IMR-90 (cell line): ENCODE results near the gene BCAS3. TPM values are rescaled to one million over a fixed set of nuclear protein-coding genes. Genes with fewer than 3 reads are reported as not detected.

Experiments used
- ATAC-seq: fragments of 200-7000 bp; cut with Tn5 transposase; 2 replicates; pipeline ENCODE4 v1.9.1; 2020; ENCODE audit warnings: low read depth, mild to moderate bottlenecking, moderate library complexity
- BruUV-seq: library from RNA; stranded (reverse); fragments of 400-500 nt; replicated peaks from 2 replicates; lab custom pipeline; 2021; lab: Mats Ljungman, UMichigan
- CTCF ChIA-PET: fragments of 300-600 bp; formaldehyde crosslinking; extraction: SDS; loops from one replicate; lab custom pipeline; 2021; ENCODE audit warnings: antibody characterized with exemption; lab: Yijun Ruan, JAX
- POLR2A ChIA-PET: fragments of 300-600 bp; sonication (Branson Sonifier 250); formaldehyde crosslinking; loops from one replicate; lab custom pipeline; 2022; ENCODE audit warnings: antibody characterized with exemption; ENCODE audit not compliant: unreplicated experiment; lab: Charles Lee
- DNase-seq: peaks from one replicate; pipeline ENCODE4 v3.0.0; 2013
- H2AFZ ChIP-seq: replicated peaks from 2 replicates; pipeline ENCODE3; 2013; ENCODE audit warnings: low read length, mild to moderate bottlenecking; ENCODE audit not compliant: poor library complexity
- H2AK5ac ChIP-seq: 2 replicates; pipeline ENCODE4 v1.6.1; 2013; ENCODE audit warnings: low read depth, low read length, inconsistent platforms
- H2AK9ac ChIP-seq: replicated peaks from 2 replicates; pipeline ENCODE3; 2013; ENCODE audit warnings: mild to moderate bottlenecking, low read depth, low read length, moderate library complexity; ENCODE audit not compliant: poor library complexity
- H2BK120ac ChIP-seq: 2 replicates; pipeline ENCODE4 v1.6.1; 2013; ENCODE audit warnings: low read depth, low read length, inconsistent platforms
- H2BK15ac ChIP-seq: 3 replicates; pipeline ENCODE4 v1.6.1; 2013; ENCODE audit warnings: low read depth, low read length, inconsistent platforms
- H2BK20ac ChIP-seq: 2 replicates; pipeline ENCODE4 v1.6.1; 2013; ENCODE audit warnings: low read depth, mild to moderate bottlenecking, inconsistent platforms, low read length, moderate library complexity
- H2BK5ac ChIP-seq: 2 replicates; pipeline ENCODE4 v1.6.1; 2013; ENCODE audit warnings: mild to moderate bottlenecking, low read depth, low read length, inconsistent platforms; ENCODE audit not compliant: poor library complexity, severe bottlenecking
- H3K14ac ChIP-seq: replicated peaks from 2 replicates; pipeline ENCODE4 v1.6.1; 2013; ENCODE audit warnings: low read depth, low read length, inconsistent platforms
- H3K18ac ChIP-seq: 2 replicates; pipeline ENCODE4 v1.6.1; 2013; ENCODE audit warnings: low read depth, low read length, control low read depth
- H3K23ac ChIP-seq: 2 replicates; pipeline ENCODE4 v1.6.1; 2013; ENCODE audit warnings: low read depth, low read length, inconsistent platforms
- H3K27ac ChIP-seq: 2 replicates; pipeline ENCODE4 v1.5.1; 2013; ENCODE audit warnings: mild to moderate bottlenecking, control low read depth, low read length; ENCODE audit not compliant: insufficient read depth
- H3K27me3 ChIP-seq: 2 replicates; pipeline ENCODE4 v1.6.1; 2013; ENCODE audit warnings: low read length; ENCODE audit not compliant: control insufficient read depth, insufficient read depth
- H3K36me3 ChIP-seq: 2 replicates; pipeline ENCODE4 v1.6.1; 2013; ENCODE audit warnings: low read length, mixed read lengths; ENCODE audit not compliant: control insufficient read depth, insufficient read depth
- H3K4ac ChIP-seq: 2 replicates; pipeline ENCODE4 v1.6.1; 2013; ENCODE audit warnings: low read depth, low read length, inconsistent platforms
- H3K4me1 ChIP-seq: 2 replicates; pipeline ENCODE4 v1.6.1; 2013; ENCODE audit warnings: low read length, mixed read lengths; ENCODE audit not compliant: control insufficient read depth, insufficient read depth
- H3K4me2 ChIP-seq: 2 replicates; pipeline ENCODE4 v1.6.1; 2013; ENCODE audit warnings: low read depth, mild to moderate bottlenecking, control low read depth, low read length, moderate library complexity
- H3K4me3 ChIP-seq: 2 replicates; pipeline ENCODE4 v1.5.1; 2013; ENCODE audit warnings: low read depth, mild to moderate bottlenecking, control low read depth, low read length, moderate library complexity; ENCODE audit not compliant: insufficient read depth
- H3K56ac ChIP-seq: 2 replicates; pipeline ENCODE4 v1.6.1; 2013; ENCODE audit warnings: low read length, inconsistent platforms; ENCODE audit not compliant: insufficient read depth; ENCODE audit errors: extremely low read depth
- H3K79me1 ChIP-seq, 2 experiments: 2 replicates each; pipeline ENCODE4 v1.6.1; 2013; ENCODE audit warnings: low read length in 2 of 2, inconsistent platforms in 1 of 2, low read depth in 1 of 2
- H3K9ac ChIP-seq: 2 replicates; pipeline ENCODE4 v1.6.1; 2013; ENCODE audit warnings: low read depth, low read length, control low read depth
- H3K9me1 ChIP-seq: 2 replicates; pipeline ENCODE4 v1.6.1; 2013; ENCODE audit warnings: low read length, inconsistent platforms; ENCODE audit not compliant: insufficient read depth
- H3K9me3 ChIP-seq: 2 replicates; pipeline ENCODE4 v1.6.1; 2013; ENCODE audit warnings: low read length; ENCODE audit not compliant: control insufficient read depth, insufficient read depth
- H4K20me1 ChIP-seq: 2 replicates; pipeline ENCODE4 v1.6.1; 2013; ENCODE audit warnings: low read length, inconsistent platforms; ENCODE audit not compliant: insufficient read depth
- H4K5ac ChIP-seq: 2 replicates; pipeline ENCODE4 v1.6.1; 2013; ENCODE audit warnings: mild to moderate bottlenecking, low read depth, low read length, control low read depth
- H4K8ac ChIP-seq, 2 experiments: 2 replicates each; pipeline ENCODE4 v1.6.1; 2013; ENCODE audit warnings: low read depth in 2 of 2, low read length in 2 of 2, control low read depth in 1 of 2, inconsistent platforms in 1 of 2
- H4K91ac ChIP-seq: 2 replicates; pipeline ENCODE4 v1.6.1; 2013; ENCODE audit warnings: low read depth, low read length, inconsistent platforms; ENCODE audit not compliant: insufficient read depth
- BHLHE40 ChIP-seq: fragments of 150-350 bp; IDR thresholded peaks from 2 replicates; pipeline ENCODE4 v1.6.1; 2016; ENCODE audit warnings: mild to moderate bottlenecking, low read depth, low read length
- CEBPB ChIP-seq: IDR thresholded peaks from 2 replicates; pipeline ENCODE4 v1.6.1; 2012; ENCODE audit warnings: low read depth, low read length, improper control_type of control experiment
- CHD1 ChIP-seq: IDR thresholded peaks from 2 replicates; pipeline ENCODE4 v1.6.1; 2012; ENCODE audit warnings: low read depth, low read length, improper control_type of control experiment
- FOS ChIP-seq: fragments of 150-350 bp; IDR thresholded peaks from 2 replicates; pipeline ENCODE4 v1.6.1; 2016; ENCODE audit warnings: low read depth, low read length
- MAZ ChIP-seq: IDR thresholded peaks from 2 replicates; pipeline ENCODE4 v1.6.1; 2012; ENCODE audit warnings: low read depth, mild to moderate bottlenecking, low read length, improper control_type of control experiment, moderate library complexity, borderline replicate concordance
- MXI1 ChIP-seq: IDR thresholded peaks from 2 replicates; pipeline ENCODE4 v1.6.1; 2012; ENCODE audit warnings: low read depth, mild to moderate bottlenecking, low read length, moderate library complexity, borderline replicate concordance
- POLR2A ChIP-seq: IDR thresholded peaks from 2 replicates; pipeline ENCODE4 v1.6.1; 2012; ENCODE audit warnings: mild to moderate bottlenecking, low read depth, low read length
- RAD21 ChIP-seq: IDR thresholded peaks from 2 replicates; pipeline ENCODE4 v1.6.1; 2012; ENCODE audit warnings: low read length, improper control_type of control experiment
- RCOR1 ChIP-seq: IDR thresholded peaks from 2 replicates; pipeline ENCODE4 v1.6.1; 2012; ENCODE audit warnings: mild to moderate bottlenecking, low read length, improper control_type of control experiment; ENCODE audit not compliant: insufficient replicate concordance
- SMC3 ChIP-seq: fragments of 150-350 bp; IDR thresholded peaks from 2 replicates; pipeline ENCODE4 v1.6.1; 2016; ENCODE audit warnings: low read depth, mild to moderate bottlenecking, antibody characterized with exemption, low read length, moderate library complexity
- WGBS, 2 experiments: methylation state at CpG; one replicate each; pipeline versions ENCODE4 v1.1.5 to v1.1.7; 2013; ENCODE audit warnings: missing lambda C conversion rate in 2 of 2; ENCODE audit not compliant: insufficient read length in 1 of 2; ENCODE audit errors: extremely low coverage in 2 of 2; 5-methylcytosine and 5-hydroxymethylcytosine counted together
- dilution Hi-C: fragments of 300-500 bp; cut with HindIII; formaldehyde crosslinking; loops from one replicate; pipeline ENCODE4 v1.14.3; 2018; ENCODE audit warnings: low sequenced_read_pairs; ENCODE audit not compliant: unreplicated experiment
- in situ Hi-C: fragments of 300-500 bp; cut with MboI; formaldehyde crosslinking; loops from 3 replicates; pipeline ENCODE4 v1.14.3; 2019; ENCODE audit warnings: low sequenced_read_pairs, inconsistent platforms, mixed read lengths
- intact Hi-C: fragments of 100-400 bp; cut with micrococcal nuclease; formaldehyde crosslinking; loops from 2 replicates; pipeline ENCODE4 v1.10.0; 2022
- polyA plus RNA-seq, 3 experiments: library from polyadenylated mRNA; depleted of rRNA; stranded (reverse); fragments of >200 nt; gene quantifications; 2 replicates each; pipeline ENCODE4 v1.2.3, GENCODE V29; 2012; ENCODE audit warnings: low replicate concordance in 1 of 3
- total RNA-seq: library from RNA; depleted of rRNA; stranded (reverse); fragments of >200 nt; gene quantifications from 2 replicates; pipeline ENCODE4 v1.2.3, GENCODE V29; 2012
- TF ChIP-seq, protein P1 (sequence below): conservative IDR thresholded peaks from 2 replicates; pipeline ENCODE4 v1.5.1; 2012; ENCODE audit warnings: mild to moderate bottlenecking, low read depth, low read length, improper control_type of control experiment
- TF ChIP-seq, protein P2 (sequence below): fragments of 150-350 bp; IDR thresholded peaks from 2 replicates; pipeline ENCODE4 v1.6.1; 2017; ENCODE audit warnings: mild to moderate bottlenecking, antibody characterized with exemption, low read length, low read depth

BCAS3 gene
- total and polyA plus RNA-seq, 2 of the 4 experiments (the other 2 are of a cell fraction) = 6.3 to 27.1 TPM

DNA sequence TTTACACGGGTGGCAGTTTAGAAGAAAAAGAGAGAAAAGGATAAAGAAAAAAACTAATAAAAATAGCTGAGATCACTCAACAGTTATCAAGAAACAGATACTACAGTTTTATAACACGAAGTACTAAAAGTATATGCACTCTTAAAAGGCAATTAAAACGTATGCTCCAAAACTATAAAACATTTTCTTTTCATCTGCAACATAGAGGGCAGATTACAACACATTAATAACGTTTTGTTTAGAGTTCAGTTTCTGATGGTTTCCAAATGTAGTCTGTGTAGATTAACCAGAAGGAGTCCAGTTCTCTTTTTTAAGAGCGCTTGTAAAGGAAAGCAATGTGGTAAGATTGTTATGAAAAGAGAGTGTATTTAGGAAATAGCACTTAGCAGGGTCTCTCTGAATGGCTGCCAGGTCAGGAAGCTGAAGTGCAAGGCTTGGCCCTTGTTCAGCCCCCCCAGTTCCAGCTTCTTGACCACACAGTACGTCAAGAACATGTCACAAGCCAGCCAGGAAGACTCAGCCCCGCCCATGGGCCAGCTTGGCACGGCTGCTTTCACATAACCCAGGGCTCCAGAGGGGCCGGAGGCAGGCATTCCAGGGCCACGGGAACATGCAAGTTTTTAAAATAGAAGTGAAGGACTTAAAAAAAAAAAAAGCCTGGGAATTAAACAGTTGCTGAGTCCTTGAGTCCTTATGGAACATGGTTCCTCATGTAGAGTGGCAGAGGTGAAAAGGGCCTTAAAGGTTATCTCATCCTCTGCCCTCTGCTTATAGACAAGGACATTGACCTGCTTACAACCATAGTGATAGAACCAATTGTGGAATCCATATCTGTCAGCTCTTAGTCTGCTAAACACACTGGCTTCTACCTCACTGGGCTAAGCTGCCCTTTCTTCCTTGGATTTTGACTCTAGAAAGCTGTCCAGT, 574.6 kb downstream of the BCAS3 start:
- H3K4me1 ChIP-seq = peaks cover 18% of the 10 kb centered on the region
- dilution Hi-C loops = no loop called here
- peak overlapping the region; percentile 96 for H2BK120ac ChIP-seq
- peak overlapping the region; percentile 94 for H3K14ac ChIP-seq
- WGBS, 2 experiments = no CpG with 5 or more reads among the region's 10 CpGs
- ChIA-PET POLR2A (interaction anchor here (0.5 to 1.7 kb wide), 5 partner anchors 33 to 1365 kb away, joined by 3 to 6 read pairs (median 4); no protein-coding TSS in a partner anchor), CTCF (interaction anchor here (0.6 to 1.1 kb wide), 4 partner anchors 12 to 110 kb away, joined by 3 to 4 read pairs (median 4); no protein-coding TSS in a partner anchor)
- H4K5ac ChIP-seq = peak overlapping the region; percentile 66
- H3K56ac ChIP-seq = peak overlapping the region; percentile 95
- peak overlapping the region; percentile 93 for H3K4ac ChIP-seq
- no peaks in the 10 kb centered on the region for H3K36me3 ChIP-seq
- peak overlapping the region; percentile 99 for H2BK15ac ChIP-seq
- H3K9me3 ChIP-seq = no peaks in the 10 kb centered on the region
- peaks cover 0 to 22% of the 10 kb centered on the region in 2 experiments; a peak in 2 of 4 replicates for H3K79me1 ChIP-seq
- H3K18ac ChIP-seq = peak overlapping the region; percentile 94
- peak overlapping the region; percentile 80 for H3K27ac ChIP-seq
- ATAC-seq (peak; percentile 83), DNase-seq (peak; percentile 99)
- peak overlapping the region; percentile 44 for H3K9ac ChIP-seq
- peak overlapping the region; percentile 97 for H2AK5ac ChIP-seq
- H2BK5ac ChIP-seq = peak overlapping the region; percentile 97
- H4K91ac ChIP-seq = peak overlapping the region; percentile 89
- H3K4me3 ChIP-seq = no peak overlapping the region
- no peaks in the 10 kb centered on the region for H4K20me1 ChIP-seq
- no peaks in the 10 kb centered on the region for H3K27me3 ChIP-seq
- in situ Hi-C loops = no loop called here
- peak overlapping the region; percentile 84 to 95 for H4K8ac ChIP-seq
- peaks cover 15% of the 10 kb centered on the region for H3K9me1 ChIP-seq
- no TSS peak for BruUV-seq
- peak overlapping the region; percentile 46; the same call in 1 of the 2 replicates for H3K4me2 ChIP-seq
- peak overlapping the region; percentile 96 for H3K23ac ChIP-seq
- H2AK9ac ChIP-seq = no peak overlapping the region
- H2AFZ ChIP-seq = peak overlapping the region; percentile 86
- intact Hi-C loops = loop anchor here (1.0 to 5.0 kb wide), 3 partner anchors 51 to 145 kb away; partner anchors contain the start of gene TBX2
- H2BK20ac ChIP-seq = peak overlapping the region; percentile 98
- TF ChIP-seq MXI1 = no peak
- peak; percentile 52; the same call in 1 of the 2 replicates for TF ChIP-seq POLR2A
- no peak for TF ChIP-seq RCOR1
- TF ChIP-seq SMC3 = peak; percentile 15
- no peak; the same call in none of the 2 replicates for TF ChIP-seq CEBPB
- peak; percentile 90 for TF ChIP-seq MAZ
- peak; percentile 12; the same call in 1 of the 2 replicates for TF ChIP-seq RAD21
- TF ChIP-seq BHLHE40 = no peak
- TF ChIP-seq, protein P1, sequence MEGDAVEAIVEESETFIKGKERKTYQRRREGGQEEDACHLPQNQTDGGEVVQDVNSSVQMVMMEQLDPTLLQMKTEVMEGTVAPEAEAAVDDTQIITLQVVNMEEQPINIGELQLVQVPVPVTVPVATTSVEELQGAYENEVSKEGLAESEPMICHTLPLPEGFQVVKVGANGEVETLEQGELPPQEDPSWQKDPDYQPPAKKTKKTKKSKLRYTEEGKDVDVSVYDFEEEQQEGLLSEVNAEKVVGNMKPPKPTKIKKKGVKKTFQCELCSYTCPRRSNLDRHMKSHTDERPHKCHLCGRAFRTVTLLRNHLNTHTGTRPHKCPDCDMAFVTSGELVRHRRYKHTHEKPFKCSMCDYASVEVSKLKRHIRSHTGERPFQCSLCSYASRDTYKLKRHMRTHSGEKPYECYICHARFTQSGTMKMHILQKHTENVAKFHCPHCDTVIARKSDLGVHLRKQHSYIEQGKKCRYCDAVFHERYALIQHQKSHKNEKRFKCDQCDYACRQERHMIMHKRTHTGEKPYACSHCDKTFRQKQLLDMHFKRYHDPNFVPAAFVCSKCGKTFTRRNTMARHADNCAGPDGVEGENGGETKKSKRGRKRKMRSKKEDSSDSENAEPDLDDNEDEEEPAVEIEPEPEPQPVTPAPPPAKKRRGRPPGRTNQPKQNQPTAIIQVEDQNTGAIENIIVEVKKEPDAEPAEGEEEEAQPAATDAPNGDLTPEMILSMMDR = no peak
- TF ChIP-seq, protein P2, sequence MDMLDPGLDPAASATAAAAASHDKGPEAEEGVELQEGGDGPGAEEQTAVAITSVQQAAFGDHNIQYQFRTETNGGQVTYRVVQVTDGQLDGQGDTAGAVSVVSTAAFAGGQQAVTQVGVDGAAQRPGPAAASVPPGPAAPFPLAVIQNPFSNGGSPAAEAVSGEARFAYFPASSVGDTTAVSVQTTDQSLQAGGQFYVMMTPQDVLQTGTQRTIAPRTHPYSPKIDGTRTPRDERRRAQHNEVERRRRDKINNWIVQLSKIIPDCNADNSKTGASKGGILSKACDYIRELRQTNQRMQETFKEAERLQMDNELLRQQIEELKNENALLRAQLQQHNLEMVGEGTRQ = no peak
- TF ChIP-seq CHD1 = no peak
- TF ChIP-seq FOS = no peak
